ENCODE measurements around the gene ZNF205. TPM values are rescaled to one million over a fixed set of nuclear protein-coding genes. Genes with fewer than 3 reads are reported as not detected.

The ZNF205 gene
- total and polyA plus RNA-seq, 2 of the 8 experiments (the other 6 are each of a cell fraction or from before 2014, with no cell fraction given) = 19.1 to 19.9 TPM

- 64% methylated on average over 7 of the region's 9 CpGs; no CpG with 5 or more reads in 1 of the 2 experiments for WGBS, 2 experiments (ENCODE audit: extremely low coverage in 1 of 2, insufficient coverage in 1 of 2, insufficient read length in 1 of 2, insufficient replicate concordance in 2 of 2, low coverage in 1 of 2, low lambda C conversion rate in 2 of 2, missing lambda C conversion rate in 1 of 2)
- TF ChIP-seq BCL11A (IDR thresholded peaks at IDR 0.05; ENCODE audit: low read depth in 2 of 2, low read length in 2 of 2) (no peak), POLR2A (IDR thresholded peaks at IDR 0.05; ENCODE audit: control extremely low read depth in 1 of 2, low read depth in 2 of 2, low read length in 2 of 2) (no peak), CBX8 (IDR thresholded peaks at IDR 0.05; ENCODE audit: borderline replicate concordance, low read depth, low read length) (no peak), RBBP5 (IDR thresholded peaks at IDR 0.05; ENCODE audit: borderline replicate concordance, low read depth, low read length) (no peak), ATF2 (IDR thresholded peaks at IDR 0.05; ENCODE audit: low read length) (no peak), CHD1 (IDR thresholded peaks at IDR 0.05; ENCODE audit: low read depth, low read length) (no peak), CHD2 (IDR thresholded peaks at IDR 0.05; ENCODE audit: low read length) (no peak), CBX5 (IDR thresholded peaks at IDR 0.05; ENCODE audit: low read depth, low read length) (no peak), MAX (IDR thresholded peaks at IDR 0.05) (no peak), TBP (IDR thresholded peaks at IDR 0.05; ENCODE audit: low read depth, low read length) (no peak), RFX5 (IDR thresholded peaks at IDR 0.05; ENCODE audit: borderline replicate concordance, low read depth, low read length) (no peak), NRF1 (IDR thresholded peaks at IDR 0.05; ENCODE audit: low read depth, low read length) (no peak)
Observed at GRCh38 chr16:3074860-3075522, 37.4 kb upstream of the ZNF205 start.

More at GRCh38 chr16:3074860-3075522, 37.4 kb upstream of the ZNF205 start:
- Histone ChIP-seq H2BK5ac (ENCODE audit: low read depth, low read length) (no peak overlapping the region), H2BK120ac (replicated peaks; ENCODE audit: low read depth, low read length) (no peak overlapping the region), H3K4me1 (replicated peaks in 1 of 4; ENCODE audit: control insufficient read depth in 3 of 4, insufficient read depth in 4 of 4, low read length in 3 of 4) (peaks cover 0 to 2% (median 0%) of the 10 kb centered on the region in 4 experiments; a peak in 2 of 7 replicates), H2AFZ (ENCODE audit: low read length) (no peak overlapping the region), H3K4me3 (ENCODE audit: extremely low read depth in 1 of 4, insufficient read depth in 2 of 4, low read depth in 3 of 4, low read length in 4 of 4) (no peak overlapping the region), H3K79me1 (ENCODE audit: low read depth, low read length) (no peaks in the 10 kb centered on the region), H3K9ac (replicated peaks in 1 of 4; ENCODE audit: extremely low read depth in 1 of 4, low read depth in 3 of 4, low read length in 3 of 4) (no peak overlapping the region), H3K23me2 (ENCODE audit: low read depth, low read length) (no peaks in the 10 kb centered on the region), H3K23ac (ENCODE audit: insufficient read length) (no peak overlapping the region), H4K8ac (ENCODE audit: extremely low read depth, insufficient read depth, low read length) (no peak overlapping the region), H2AK5ac (ENCODE audit: low read depth, low read length) (no peak overlapping the region), H3K4me2 (ENCODE audit: insufficient read depth in 1 of 2, low read depth in 2 of 2, low read length in 2 of 2) (no peak overlapping the region), H3K18ac (ENCODE audit: extremely low read depth, low read length) (no peak overlapping the region), H2BK12ac (ENCODE audit: low read depth, low read length) (no peak overlapping the region), H3K36me3 (ENCODE audit: control insufficient read depth in 2 of 4, insufficient read depth in 4 of 4, low read length in 3 of 4) (no peaks in the 10 kb centered on the region), H3K9me3 (ENCODE audit: insufficient read depth in 2 of 2, low read depth in 1 of 2, low read length in 1 of 2) (no peaks in the 10 kb centered on the region), H2BK15ac (ENCODE audit: low read length) (no peak overlapping the region), H4K20me1 (replicated peaks in 1 of 2; ENCODE audit: control insufficient read depth in 1 of 2, insufficient read depth in 2 of 2, low read length in 2 of 2) (peaks cover 0 to 4% of the 10 kb centered on the region in 2 experiments), H2BK20ac (ENCODE audit: low read length) (no peak overlapping the region; the same call in 1 of the 2 replicates), H3K27me3 (replicated peaks in 1 of 4; ENCODE audit: control insufficient read depth in 3 of 4, extremely low read depth in 1 of 4, insufficient read depth in 3 of 4, low read length in 3 of 4) (no peaks in the 10 kb centered on the region; a peak in 1 of 7 replicates), H4K5ac (ENCODE audit: insufficient read length, low read depth, low read length) (no peak overlapping the region), H3K27ac (ENCODE audit: low read depth, low read length) (no peak overlapping the region), H3K79me2 (ENCODE audit: control insufficient read depth in 1 of 2, insufficient read depth in 2 of 2, low read length in 2 of 2) (no peaks in the 10 kb centered on the region), H4K91ac (replicated peaks; ENCODE audit: insufficient read length, low read length) (no peak overlapping the region), H3K56ac (replicated peaks; ENCODE audit: insufficient read length, low read depth, low read length) (no peak overlapping the region), H3K14ac (ENCODE audit: insufficient read length) (no peak overlapping the region), H3K4ac (replicated peaks; ENCODE audit: insufficient read length, low read depth, low read length) (no peak overlapping the region)
- FAIRE-seq (no peak), DNase-seq (ENCODE audit: low read depth in 1 of 2, low spot score in 2 of 2) (no peak)
- CTCF ChIA-PET (ENCODE audit: partially characterized antibody) = interaction anchor here (0.6 to 4.4 kb wide), 11 partner anchors 10 to 426 kb away, joined by 3 to 22 read pairs (median 8); partner anchors contain the start of genes CLUAP1 and ZSCAN10
- POLR2A ChIA-PET (ENCODE audit: partially characterized antibody) = interaction anchor here (0.9 to 6.6 kb wide), 10 partner anchors 9 to 52 kb away, joined by 3 to 86 read pairs (median 6); partner anchors contain the start of genes IL32 and ZSCAN10

Measured in H1 (cell line).